ENCODE data around the gene KCTD16. TPM values are rescaled to one million over a fixed set of nuclear protein-coding genes. Genes with fewer than 3 reads are reported as not detected.

KCTD16 gene
- total and polyA plus RNA-seq, 2 experiments from 2014 or later: 0.02 to 0.76 TPM

GRCh38 chr5:144284036-144284435, 113.4 kb downstream of the KCTD16 start:
- H3K79me2 ChIP-seq (replicated peaks; ENCODE audit: insufficient read depth): no peaks in the 10 kb centered on the region
- no peaks in the 10 kb centered on the region for H4K20me1 ChIP-seq (replicated peaks; ENCODE audit: insufficient read depth)
- H3K36me3 Mint-ChIP-seq (ENCODE audit: low read depth): no peaks in the 10 kb centered on the region
- H3K9me2 ChIP-seq (ENCODE audit: insufficient read depth): peaks cover 5% of the 10 kb centered on the region; the same call in 1 of the 2 replicates
- H2AFZ ChIP-seq: no peak overlapping the region
- H3K27me3 Mint-ChIP-seq (ENCODE audit: insufficient read depth, low read depth, poor library complexity): no peaks in the 10 kb centered on the region
- TF ChIP-seq, protein P1, sequence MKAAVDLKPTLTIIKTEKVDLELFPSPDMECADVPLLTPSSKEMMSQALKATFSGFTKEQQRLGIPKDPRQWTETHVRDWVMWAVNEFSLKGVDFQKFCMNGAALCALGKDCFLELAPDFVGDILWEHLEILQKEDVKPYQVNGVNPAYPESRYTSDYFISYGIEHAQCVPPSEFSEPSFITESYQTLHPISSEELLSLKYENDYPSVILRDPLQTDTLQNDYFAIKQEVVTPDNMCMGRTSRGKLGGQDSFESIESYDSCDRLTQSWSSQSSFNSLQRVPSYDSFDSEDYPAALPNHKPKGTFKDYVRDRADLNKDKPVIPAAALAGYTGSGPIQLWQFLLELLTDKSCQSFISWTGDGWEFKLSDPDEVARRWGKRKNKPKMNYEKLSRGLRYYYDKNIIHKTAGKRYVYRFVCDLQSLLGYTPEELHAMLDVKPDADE (IDR thresholded peaks at IDR 0.05): no peak
- TF ChIP-seq, protein P2, sequence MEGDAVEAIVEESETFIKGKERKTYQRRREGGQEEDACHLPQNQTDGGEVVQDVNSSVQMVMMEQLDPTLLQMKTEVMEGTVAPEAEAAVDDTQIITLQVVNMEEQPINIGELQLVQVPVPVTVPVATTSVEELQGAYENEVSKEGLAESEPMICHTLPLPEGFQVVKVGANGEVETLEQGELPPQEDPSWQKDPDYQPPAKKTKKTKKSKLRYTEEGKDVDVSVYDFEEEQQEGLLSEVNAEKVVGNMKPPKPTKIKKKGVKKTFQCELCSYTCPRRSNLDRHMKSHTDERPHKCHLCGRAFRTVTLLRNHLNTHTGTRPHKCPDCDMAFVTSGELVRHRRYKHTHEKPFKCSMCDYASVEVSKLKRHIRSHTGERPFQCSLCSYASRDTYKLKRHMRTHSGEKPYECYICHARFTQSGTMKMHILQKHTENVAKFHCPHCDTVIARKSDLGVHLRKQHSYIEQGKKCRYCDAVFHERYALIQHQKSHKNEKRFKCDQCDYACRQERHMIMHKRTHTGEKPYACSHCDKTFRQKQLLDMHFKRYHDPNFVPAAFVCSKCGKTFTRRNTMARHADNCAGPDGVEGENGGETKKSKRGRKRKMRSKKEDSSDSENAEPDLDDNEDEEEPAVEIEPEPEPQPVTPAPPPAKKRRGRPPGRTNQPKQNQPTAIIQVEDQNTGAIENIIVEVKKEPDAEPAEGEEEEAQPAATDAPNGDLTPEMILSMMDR (conservative IDR thresholded peaks at IDR 0.05; ENCODE audit: low read depth in 2 of 2): no peak
- no peak for TF ChIP-seq EZH2phosphoT487 (IDR thresholded peaks at IDR 0.05; ENCODE audit: unreplicated experiment)
- TF ChIP-seq ZNF462 (CRISPR knock-in tag; IDR thresholded peaks at IDR 0.05): no peak
- TF ChIP-seq, protein P3, sequence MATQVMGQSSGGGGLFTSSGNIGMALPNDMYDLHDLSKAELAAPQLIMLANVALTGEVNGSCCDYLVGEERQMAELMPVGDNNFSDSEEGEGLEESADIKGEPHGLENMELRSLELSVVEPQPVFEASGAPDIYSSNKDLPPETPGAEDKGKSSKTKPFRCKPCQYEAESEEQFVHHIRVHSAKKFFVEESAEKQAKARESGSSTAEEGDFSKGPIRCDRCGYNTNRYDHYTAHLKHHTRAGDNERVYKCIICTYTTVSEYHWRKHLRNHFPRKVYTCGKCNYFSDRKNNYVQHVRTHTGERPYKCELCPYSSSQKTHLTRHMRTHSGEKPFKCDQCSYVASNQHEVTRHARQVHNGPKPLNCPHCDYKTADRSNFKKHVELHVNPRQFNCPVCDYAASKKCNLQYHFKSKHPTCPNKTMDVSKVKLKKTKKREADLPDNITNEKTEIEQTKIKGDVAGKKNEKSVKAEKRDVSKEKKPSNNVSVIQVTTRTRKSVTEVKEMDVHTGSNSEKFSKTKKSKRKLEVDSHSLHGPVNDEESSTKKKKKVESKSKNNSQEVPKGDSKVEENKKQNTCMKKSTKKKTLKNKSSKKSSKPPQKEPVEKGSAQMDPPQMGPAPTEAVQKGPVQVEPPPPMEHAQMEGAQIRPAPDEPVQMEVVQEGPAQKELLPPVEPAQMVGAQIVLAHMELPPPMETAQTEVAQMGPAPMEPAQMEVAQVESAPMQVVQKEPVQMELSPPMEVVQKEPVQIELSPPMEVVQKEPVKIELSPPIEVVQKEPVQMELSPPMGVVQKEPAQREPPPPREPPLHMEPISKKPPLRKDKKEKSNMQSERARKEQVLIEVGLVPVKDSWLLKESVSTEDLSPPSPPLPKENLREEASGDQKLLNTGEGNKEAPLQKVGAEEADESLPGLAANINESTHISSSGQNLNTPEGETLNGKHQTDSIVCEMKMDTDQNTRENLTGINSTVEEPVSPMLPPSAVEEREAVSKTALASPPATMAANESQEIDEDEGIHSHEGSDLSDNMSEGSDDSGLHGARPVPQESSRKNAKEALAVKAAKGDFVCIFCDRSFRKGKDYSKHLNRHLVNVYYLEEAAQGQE (IDR thresholded peaks at IDR 0.05; ENCODE audit: unreplicated experiment): no peak
- TF ChIP-seq JUNB (IDR thresholded peaks at IDR 0.05; ENCODE audit: unreplicated experiment): no peak
- 0 out of 3 replicates have a peak, but pooled peaks cover 4% of the 10 kb centered on the region for H3K9me3 Mint-ChIP-seq
- H3K27me3 ChIP-seq (ENCODE audit: insufficient read depth): no peaks in the 10 kb centered on the region
- ATAC-seq: no peak
- H3K27ac Mint-ChIP-seq: no peak overlapping the region
- H3K4me2 ChIP-seq: no peak overlapping the region
- H3K4me3 Mint-ChIP-seq: no peak overlapping the region
- no peaks in the 10 kb centered on the region; the same call in 1 of the 2 replicates for H3K4me1 ChIP-seq (ENCODE audit: insufficient read depth)
- no peak for DNase-seq (ENCODE audit: low spot score)
- no peak overlapping the region for H3K4me3 ChIP-seq
- no peaks in the 10 kb centered on the region for H3F3A ChIP-seq (replicated peaks; ENCODE audit: low read depth)
- H3K36me3 ChIP-seq (ENCODE audit: insufficient read depth): no peaks in the 10 kb centered on the region
- no peak overlapping the region for H3K27ac ChIP-seq (ENCODE audit: low read depth)
- H3K4me1 Mint-ChIP-seq: peaks cover 21% of the 10 kb centered on the region; the same call in 2 of the 3 replicates
